WTC11 (cell line): ENCODE data around the gene RNF167.

Experiments used
- ELF4 ChIP-seq: sonication (generic); formaldehyde crosslinking; IDR thresholded peaks from 2 replicates; pipeline ENCODE4 v1.8.1; 2022; ENCODE audit warnings: low read depth, mild to moderate bottlenecking, moderate library complexity, missing genetic modification reagents
- ESRRA ChIP-seq: sonication (generic); formaldehyde crosslinking; IDR thresholded peaks from 2 replicates; pipeline ENCODE4 v1.8.1; 2022; ENCODE audit warnings: mild to moderate bottlenecking, missing genetic modification reagents, borderline replicate concordance
- ETV6 ChIP-seq: sonication (generic); formaldehyde crosslinking; IDR thresholded peaks from 2 replicates; pipeline ENCODE4 v1.8.1; 2022; ENCODE audit warnings: mild to moderate bottlenecking, missing genetic modification reagents
- JUN ChIP-seq: sonication (generic); formaldehyde crosslinking; IDR thresholded peaks from 2 replicates; pipeline ENCODE4 v1.8.0; 2023; ENCODE audit warnings: mild to moderate bottlenecking, missing genetic modification reagents
- KAT7 ChIP-seq: sonication (generic); formaldehyde crosslinking; IDR thresholded peaks from 2 replicates; pipeline ENCODE4 v1.8.1; 2023; ENCODE audit warnings: missing genetic modification reagents, mild to moderate bottlenecking, borderline replicate concordance
- TEAD1 ChIP-seq: sonication (generic); formaldehyde crosslinking; IDR thresholded peaks from 2 replicates; pipeline ENCODE4 v1.8.0; 2022; ENCODE audit warnings: mild to moderate bottlenecking, missing genetic modification reagents
- TEAD4 ChIP-seq: sonication (generic); formaldehyde crosslinking; IDR thresholded peaks from 2 replicates; pipeline ENCODE4 v1.8.0; 2022; ENCODE audit warnings: mild to moderate bottlenecking, missing genetic modification reagents
- ZNF219 ChIP-seq: sonication (generic); formaldehyde crosslinking; IDR thresholded peaks from 2 replicates; pipeline ENCODE4 v1.8.0; 2023; ENCODE audit warnings: missing genetic modification reagents, mild to moderate bottlenecking, borderline replicate concordance
- TF ChIP-seq, protein P1 (sequence below): fragments of 200-600 bp; IDR thresholded peaks from 2 replicates; pipeline ENCODE4 v1.8.0; 2022; ENCODE audit warnings: antibody characterized with exemption
- TF ChIP-seq, protein P2 (sequence below): sonication (generic); formaldehyde crosslinking; IDR thresholded peaks from 2 replicates; pipeline ENCODE4 v1.8.0; 2022; ENCODE audit warnings: mild to moderate bottlenecking, missing genetic modification reagents
- TF ChIP-seq, protein P3 (sequence below): sonication (generic); formaldehyde crosslinking; IDR thresholded peaks from 2 replicates; pipeline ENCODE4 v1.8.0; 2022; ENCODE audit warnings: mild to moderate bottlenecking, missing genetic modification reagents
- TF ChIP-seq, protein P4 (sequence below): sonication (generic); formaldehyde crosslinking; IDR thresholded peaks from 2 replicates; pipeline ENCODE4 v1.8.1; 2023; ENCODE audit warnings: mild to moderate bottlenecking, missing genetic modification reagents
- TF ChIP-seq, protein P5 (sequence below): sonication (generic); formaldehyde crosslinking; IDR thresholded peaks from 2 replicates; pipeline ENCODE4 v1.8.0; 2023; ENCODE audit warnings: missing genetic modification reagents, mild to moderate bottlenecking, borderline replicate concordance
- TF ChIP-seq, protein P6 (sequence below): sonication (generic); formaldehyde crosslinking; IDR thresholded peaks from 2 replicates; pipeline ENCODE4 v1.8.1; 2022; ENCODE audit warnings: mild to moderate bottlenecking, moderate library complexity, missing genetic modification reagents

DNA sequence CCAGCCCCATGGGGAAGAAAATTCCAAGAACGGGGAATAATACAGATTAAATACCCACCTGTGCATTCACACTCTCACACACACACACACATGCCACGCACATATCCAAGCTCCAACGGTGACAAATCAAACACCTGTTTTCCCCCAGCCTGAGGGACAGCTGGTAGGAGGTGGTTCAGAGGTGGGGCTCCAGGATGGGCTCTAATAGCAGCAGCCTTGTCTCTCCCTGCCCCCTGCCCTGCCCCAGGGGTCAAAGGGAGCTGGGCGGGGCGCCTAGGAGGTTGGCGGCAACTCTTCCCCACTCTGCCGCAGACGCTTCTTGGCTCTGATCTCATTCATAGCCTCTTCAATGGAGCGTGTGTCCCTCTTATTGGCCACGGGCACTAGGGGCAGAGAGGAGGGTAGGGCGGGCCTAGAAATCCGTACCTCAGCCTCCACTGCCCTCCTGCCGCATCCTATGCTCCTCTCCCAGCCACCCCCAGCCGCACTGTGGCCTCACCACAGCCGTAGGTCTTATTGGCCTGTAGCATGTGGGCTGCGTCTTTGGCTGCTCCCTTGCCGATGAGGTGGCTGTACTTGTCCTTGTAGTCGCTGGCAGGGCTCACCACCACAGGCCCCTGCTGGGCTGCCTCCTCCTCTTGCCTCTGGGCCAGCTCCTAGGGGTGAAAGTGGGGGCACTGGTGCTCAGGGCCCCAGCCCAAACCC lies 19.3 kb downstream of the RNF167 start:
- TF ChIP-seq, protein P1, sequence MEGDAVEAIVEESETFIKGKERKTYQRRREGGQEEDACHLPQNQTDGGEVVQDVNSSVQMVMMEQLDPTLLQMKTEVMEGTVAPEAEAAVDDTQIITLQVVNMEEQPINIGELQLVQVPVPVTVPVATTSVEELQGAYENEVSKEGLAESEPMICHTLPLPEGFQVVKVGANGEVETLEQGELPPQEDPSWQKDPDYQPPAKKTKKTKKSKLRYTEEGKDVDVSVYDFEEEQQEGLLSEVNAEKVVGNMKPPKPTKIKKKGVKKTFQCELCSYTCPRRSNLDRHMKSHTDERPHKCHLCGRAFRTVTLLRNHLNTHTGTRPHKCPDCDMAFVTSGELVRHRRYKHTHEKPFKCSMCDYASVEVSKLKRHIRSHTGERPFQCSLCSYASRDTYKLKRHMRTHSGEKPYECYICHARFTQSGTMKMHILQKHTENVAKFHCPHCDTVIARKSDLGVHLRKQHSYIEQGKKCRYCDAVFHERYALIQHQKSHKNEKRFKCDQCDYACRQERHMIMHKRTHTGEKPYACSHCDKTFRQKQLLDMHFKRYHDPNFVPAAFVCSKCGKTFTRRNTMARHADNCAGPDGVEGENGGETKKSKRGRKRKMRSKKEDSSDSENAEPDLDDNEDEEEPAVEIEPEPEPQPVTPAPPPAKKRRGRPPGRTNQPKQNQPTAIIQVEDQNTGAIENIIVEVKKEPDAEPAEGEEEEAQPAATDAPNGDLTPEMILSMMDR: no peak
- no peak for TF ChIP-seq ESRRA (CRISPR knock-in tag)
- TF ChIP-seq TEAD4 (CRISPR knock-in tag): no peak
- TF ChIP-seq TEAD1: no peak
- TF ChIP-seq, protein P2, sequence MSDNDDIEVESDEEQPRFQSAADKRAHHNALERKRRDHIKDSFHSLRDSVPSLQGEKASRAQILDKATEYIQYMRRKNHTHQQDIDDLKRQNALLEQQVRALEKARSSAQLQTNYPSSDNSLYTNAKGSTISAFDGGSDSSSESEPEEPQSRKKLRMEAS (CRISPR knock-in tag): no peak
- TF ChIP-seq, protein P3, sequence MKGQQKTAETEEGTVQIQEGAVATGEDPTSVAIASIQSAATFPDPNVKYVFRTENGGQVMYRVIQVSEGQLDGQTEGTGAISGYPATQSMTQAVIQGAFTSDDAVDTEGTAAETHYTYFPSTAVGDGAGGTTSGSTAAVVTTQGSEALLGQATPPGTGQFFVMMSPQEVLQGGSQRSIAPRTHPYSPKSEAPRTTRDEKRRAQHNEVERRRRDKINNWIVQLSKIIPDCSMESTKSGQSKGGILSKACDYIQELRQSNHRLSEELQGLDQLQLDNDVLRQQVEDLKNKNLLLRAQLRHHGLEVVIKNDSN (CRISPR knock-in tag): no peak
- no peak for TF ChIP-seq ETV6 (CRISPR knock-in tag)
- TF ChIP-seq, protein P4, sequence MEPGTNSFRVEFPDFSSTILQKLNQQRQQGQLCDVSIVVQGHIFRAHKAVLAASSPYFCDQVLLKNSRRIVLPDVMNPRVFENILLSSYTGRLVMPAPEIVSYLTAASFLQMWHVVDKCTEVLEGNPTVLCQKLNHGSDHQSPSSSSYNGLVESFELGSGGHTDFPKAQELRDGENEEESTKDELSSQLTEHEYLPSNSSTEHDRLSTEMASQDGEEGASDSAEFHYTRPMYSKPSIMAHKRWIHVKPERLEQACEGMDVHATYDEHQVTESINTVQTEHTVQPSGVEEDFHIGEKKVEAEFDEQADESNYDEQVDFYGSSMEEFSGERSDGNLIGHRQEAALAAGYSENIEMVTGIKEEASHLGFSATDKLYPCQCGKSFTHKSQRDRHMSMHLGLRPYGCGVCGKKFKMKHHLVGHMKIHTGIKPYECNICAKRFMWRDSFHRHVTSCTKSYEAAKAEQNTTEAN (CRISPR knock-in tag): no peak
- TF ChIP-seq, protein P5, sequence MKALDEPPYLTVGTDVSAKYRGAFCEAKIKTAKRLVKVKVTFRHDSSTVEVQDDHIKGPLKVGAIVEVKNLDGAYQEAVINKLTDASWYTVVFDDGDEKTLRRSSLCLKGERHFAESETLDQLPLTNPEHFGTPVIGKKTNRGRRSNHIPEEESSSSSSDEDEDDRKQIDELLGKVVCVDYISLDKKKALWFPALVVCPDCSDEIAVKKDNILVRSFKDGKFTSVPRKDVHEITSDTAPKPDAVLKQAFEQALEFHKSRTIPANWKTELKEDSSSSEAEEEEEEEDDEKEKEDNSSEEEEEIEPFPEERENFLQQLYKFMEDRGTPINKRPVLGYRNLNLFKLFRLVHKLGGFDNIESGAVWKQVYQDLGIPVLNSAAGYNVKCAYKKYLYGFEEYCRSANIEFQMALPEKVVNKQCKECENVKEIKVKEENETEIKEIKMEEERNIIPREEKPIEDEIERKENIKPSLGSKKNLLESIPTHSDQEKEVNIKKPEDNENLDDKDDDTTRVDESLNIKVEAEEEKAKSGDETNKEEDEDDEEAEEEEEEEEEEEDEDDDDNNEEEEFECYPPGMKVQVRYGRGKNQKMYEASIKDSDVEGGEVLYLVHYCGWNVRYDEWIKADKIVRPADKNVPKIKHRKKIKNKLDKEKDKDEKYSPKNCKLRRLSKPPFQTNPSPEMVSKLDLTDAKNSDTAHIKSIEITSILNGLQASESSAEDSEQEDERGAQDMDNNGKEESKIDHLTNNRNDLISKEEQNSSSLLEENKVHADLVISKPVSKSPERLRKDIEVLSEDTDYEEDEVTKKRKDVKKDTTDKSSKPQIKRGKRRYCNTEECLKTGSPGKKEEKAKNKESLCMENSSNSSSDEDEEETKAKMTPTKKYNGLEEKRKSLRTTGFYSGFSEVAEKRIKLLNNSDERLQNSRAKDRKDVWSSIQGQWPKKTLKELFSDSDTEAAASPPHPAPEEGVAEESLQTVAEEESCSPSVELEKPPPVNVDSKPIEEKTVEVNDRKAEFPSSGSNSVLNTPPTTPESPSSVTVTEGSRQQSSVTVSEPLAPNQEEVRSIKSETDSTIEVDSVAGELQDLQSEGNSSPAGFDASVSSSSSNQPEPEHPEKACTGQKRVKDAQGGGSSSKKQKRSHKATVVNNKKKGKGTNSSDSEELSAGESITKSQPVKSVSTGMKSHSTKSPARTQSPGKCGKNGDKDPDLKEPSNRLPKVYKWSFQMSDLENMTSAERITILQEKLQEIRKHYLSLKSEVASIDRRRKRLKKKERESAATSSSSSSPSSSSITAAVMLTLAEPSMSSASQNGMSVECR (CRISPR knock-in tag): no peak
- no peak for TF ChIP-seq KAT7 (CRISPR knock-in tag)
- TF ChIP-seq ELF4 (CRISPR knock-in tag): no peak
- TF ChIP-seq, protein P6, sequence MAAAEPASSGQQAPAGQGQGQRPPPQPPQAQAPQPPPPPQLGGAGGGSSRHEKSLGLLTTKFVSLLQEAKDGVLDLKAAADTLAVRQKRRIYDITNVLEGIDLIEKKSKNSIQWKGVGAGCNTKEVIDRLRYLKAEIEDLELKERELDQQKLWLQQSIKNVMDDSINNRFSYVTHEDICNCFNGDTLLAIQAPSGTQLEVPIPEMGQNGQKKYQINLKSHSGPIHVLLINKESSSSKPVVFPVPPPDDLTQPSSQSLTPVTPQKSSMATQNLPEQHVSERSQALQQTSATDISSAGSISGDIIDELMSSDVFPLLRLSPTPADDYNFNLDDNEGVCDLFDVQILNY (CRISPR knock-in tag): no peak
- no peak for TF ChIP-seq JUN (CRISPR knock-in tag)
- no peak for TF ChIP-seq ZNF219 (CRISPR knock-in tag)
